ENCODE measurements around the gene RALGAPA2. TPM values are rescaled to one million over a fixed set of nuclear protein-coding genes. Genes with fewer than 3 reads are reported as not detected.
A peak's percentile ranks its signal among the peaks of the same experiment; 100 is the strongest.

The RALGAPA2 gene
- total RNA-seq, 2 donors from 2014 or later: 40.2 to 45.4 TPM

DNA sequence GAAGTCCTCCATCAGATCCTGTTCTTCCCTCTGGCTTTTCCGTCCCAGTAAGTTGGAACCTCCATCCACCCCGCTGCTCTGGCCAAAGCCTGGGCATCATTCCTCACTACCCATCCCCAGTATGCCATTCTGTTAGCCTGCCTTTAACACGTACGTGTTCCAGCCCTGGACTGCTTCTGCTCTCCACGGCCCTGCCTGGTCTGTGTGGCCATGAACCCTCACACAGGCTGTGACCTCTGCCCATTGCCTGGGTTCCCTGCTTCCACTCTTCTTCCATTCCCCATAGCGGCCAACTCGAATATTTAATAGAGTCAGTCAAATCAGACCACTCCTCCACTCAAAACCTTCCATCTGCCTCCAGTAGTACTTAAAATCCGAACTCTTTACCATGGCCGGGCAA is 29.4 kb downstream of the RALGAPA2 start:
- no peaks in the 10 kb centered on the region for H3K36me3 ChIP-seq (replicated peaks in 1 of 2; ENCODE audit: insufficient read depth in 1 of 2, low read depth in 2 of 2)
- H3K4me3 ChIP-seq: no peak overlapping the region
- ATAC-seq (no peak), DNase-seq (no peak)
- no peaks in the 10 kb centered on the region for H3K27me3 ChIP-seq
- intact Hi-C loops (cut with DNase I): no loop called here
- peaks cover 11% of the 10 kb centered on the region for H3K4me1 ChIP-seq
- H3K9me3 ChIP-seq: no peaks in the 10 kb centered on the region
- TF ChIP-seq, protein P1, sequence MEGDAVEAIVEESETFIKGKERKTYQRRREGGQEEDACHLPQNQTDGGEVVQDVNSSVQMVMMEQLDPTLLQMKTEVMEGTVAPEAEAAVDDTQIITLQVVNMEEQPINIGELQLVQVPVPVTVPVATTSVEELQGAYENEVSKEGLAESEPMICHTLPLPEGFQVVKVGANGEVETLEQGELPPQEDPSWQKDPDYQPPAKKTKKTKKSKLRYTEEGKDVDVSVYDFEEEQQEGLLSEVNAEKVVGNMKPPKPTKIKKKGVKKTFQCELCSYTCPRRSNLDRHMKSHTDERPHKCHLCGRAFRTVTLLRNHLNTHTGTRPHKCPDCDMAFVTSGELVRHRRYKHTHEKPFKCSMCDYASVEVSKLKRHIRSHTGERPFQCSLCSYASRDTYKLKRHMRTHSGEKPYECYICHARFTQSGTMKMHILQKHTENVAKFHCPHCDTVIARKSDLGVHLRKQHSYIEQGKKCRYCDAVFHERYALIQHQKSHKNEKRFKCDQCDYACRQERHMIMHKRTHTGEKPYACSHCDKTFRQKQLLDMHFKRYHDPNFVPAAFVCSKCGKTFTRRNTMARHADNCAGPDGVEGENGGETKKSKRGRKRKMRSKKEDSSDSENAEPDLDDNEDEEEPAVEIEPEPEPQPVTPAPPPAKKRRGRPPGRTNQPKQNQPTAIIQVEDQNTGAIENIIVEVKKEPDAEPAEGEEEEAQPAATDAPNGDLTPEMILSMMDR (IDR thresholded peaks at IDR 0.05): no peak
- no peak for TF ChIP-seq POLR2A (IDR thresholded peaks at IDR 0.05)
- 92 to 96% methylated on average over 9 of the region's 9 CpGs for WGBS, 2 donors
- no peak overlapping the region for H3K27ac ChIP-seq

DNA sequence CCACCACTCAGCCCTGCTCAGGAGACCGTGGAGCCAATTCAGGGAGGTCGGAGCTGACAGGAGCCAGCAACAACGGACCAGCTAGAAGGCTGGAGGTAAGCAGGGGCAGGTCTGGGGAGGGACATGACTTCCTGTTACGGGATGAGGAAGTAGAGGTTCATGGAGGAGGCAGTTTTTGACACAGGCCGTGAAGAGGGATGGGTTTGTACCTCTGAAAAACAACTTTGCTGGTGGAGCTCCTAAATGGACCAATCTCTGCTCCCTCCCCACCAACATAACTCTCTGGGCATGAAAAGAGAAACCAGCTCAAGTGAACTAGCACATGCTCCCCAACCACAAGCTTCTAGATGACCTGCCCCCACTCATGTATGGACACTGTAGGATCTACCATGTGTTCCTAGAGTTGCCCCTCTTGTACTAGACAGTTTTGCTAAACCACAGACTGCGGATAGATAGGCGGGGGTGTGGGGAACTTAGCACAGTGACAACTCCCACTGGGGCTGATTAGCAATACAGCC is 31.4 kb downstream of the RALGAPA2 start:
- H3K27ac ChIP-seq: no peak overlapping the region
- H3K36me3 ChIP-seq (replicated peaks in 1 of 2; ENCODE audit: insufficient read depth in 1 of 2, low read depth in 2 of 2): no peaks in the 10 kb centered on the region
- DNase-seq (no peak), ATAC-seq (no peak)
- WGBS, 2 donors: 75 to 77% methylated on average over 5 to 7 of the region's 7 CpGs
- H3K4me1 ChIP-seq: peaks cover 11% of the 10 kb centered on the region
- no peak overlapping the region for H3K4me3 ChIP-seq
- no peaks in the 10 kb centered on the region for H3K27me3 ChIP-seq
- no peaks in the 10 kb centered on the region for H3K9me3 ChIP-seq
- intact Hi-C loops (cut with DNase I): no loop called here
- TF ChIP-seq, protein P1 (IDR thresholded peaks at IDR 0.05): no peak
- no peak for TF ChIP-seq POLR2A (IDR thresholded peaks at IDR 0.05)

DNA sequence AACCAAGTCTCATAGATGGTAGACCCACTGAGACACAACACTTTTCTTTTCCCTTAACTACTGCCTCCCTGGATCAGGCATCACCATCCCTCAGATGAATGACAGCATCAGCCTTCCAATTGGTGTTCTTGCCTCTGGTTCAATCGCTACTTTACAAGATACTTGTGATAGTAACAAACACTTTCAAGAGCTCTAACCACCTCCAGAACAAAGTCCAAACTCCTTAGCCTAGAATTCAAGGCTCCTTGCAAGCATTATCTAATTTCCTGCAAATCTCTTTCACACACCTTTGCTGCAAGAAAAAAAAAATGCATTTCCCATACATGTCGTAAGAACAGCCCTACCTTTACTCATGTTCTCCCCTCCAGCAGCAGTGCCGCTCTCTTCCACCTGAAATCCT is 33.1 kb downstream of the RALGAPA2 start:
- Histone ChIP-seq H3K4me1 (no peaks in the 10 kb centered on the region), H3K4me3 (no peak overlapping the region), H3K27me3 (no peaks in the 10 kb centered on the region), H3K27ac (no peak overlapping the region), H3K9me3 (no peaks in the 10 kb centered on the region), H3K36me3 (replicated peaks in 1 of 2; ENCODE audit: insufficient read depth in 1 of 2, low read depth in 2 of 2) (no peaks in the 10 kb centered on the region)
- TF ChIP-seq, protein P1 (IDR thresholded peaks at IDR 0.05): no peak
- no peak for TF ChIP-seq POLR2A (IDR thresholded peaks at IDR 0.05)
- 79 to 88% methylated on average over 3 of the region's 3 CpGs for WGBS, 2 donors
- ATAC-seq (no peak), DNase-seq (no peak)
- intact Hi-C loops (cut with DNase I): no loop called here

DNA sequence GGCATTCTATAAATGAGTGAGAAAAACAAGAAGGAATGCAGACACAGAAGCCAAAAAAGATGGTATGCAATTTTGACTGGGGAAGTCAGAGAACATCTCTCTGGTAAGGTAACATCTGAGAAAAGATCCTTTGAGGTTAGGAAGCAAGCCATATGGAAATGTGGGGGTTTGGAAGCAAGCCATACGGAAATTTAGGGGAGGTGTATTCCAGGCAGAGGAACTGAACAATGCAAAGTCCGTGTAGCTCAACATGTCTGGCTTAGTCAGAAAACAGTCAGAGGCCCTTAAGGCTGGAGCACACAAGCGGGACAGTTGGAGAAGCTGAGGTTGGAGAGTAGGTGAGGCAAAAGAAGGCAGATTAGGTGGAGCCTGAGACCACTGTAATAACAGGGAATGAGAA is 35.3 kb downstream of the RALGAPA2 start:
- H3K27ac ChIP-seq: no peak overlapping the region
- H3K4me3 ChIP-seq: no peak overlapping the region
- no peaks in the 10 kb centered on the region for H3K9me3 ChIP-seq
- DNase-seq: no peak
- intact Hi-C loops (cut with DNase I): no loop called here
- ATAC-seq: no peak
- H3K27me3 ChIP-seq: no peaks in the 10 kb centered on the region
- WGBS, 2 donors: 86 to 87% methylated on average over 3 of the region's 3 CpGs
- no peaks in the 10 kb centered on the region for H3K36me3 ChIP-seq (replicated peaks in 1 of 2; ENCODE audit: insufficient read depth in 1 of 2, low read depth in 2 of 2)
- TF ChIP-seq, protein P1 (IDR thresholded peaks at IDR 0.05): no peak
- no peak for TF ChIP-seq POLR2A (IDR thresholded peaks at IDR 0.05)
- no peaks in the 10 kb centered on the region for H3K4me1 ChIP-seq

DNA sequence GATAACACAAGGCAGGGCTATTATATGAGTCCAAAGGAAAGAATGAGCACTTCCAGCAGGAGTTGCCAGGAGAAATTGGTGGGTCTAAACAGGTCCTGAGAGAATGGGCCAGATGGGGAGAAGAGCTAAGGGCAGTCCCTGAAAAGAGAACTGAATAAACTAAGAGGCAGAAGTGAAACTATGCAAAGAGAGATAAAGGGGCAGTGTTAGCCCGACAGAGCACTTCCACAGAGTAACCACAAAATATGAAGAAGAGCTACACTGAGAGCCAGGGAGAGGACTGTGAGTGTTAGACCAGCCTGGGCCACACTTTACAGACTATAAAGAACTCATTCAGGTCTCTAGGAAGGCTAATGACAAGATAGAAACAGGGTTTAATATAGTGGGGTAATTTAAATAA is 43.8 kb downstream of the RALGAPA2 start:
- WGBS, 2 donors: 33 to 40% methylated on average over 1 of the region's 1 CpG
- ATAC-seq: no peak
- no peaks in the 10 kb centered on the region for H3K36me3 ChIP-seq (replicated peaks in 1 of 2; ENCODE audit: insufficient read depth in 1 of 2, low read depth in 2 of 2)

More for the DNA sequence above, 43.8 kb downstream of the RALGAPA2 start:
- no peak overlapping the region for H3K4me3 ChIP-seq
- DNase-seq: peak in 1 of 4 donors; percentile 5
- intact Hi-C loops (cut with DNase I): loop anchor here (5.0 kb wide), 1 partner anchor 159 kb away; no protein-coding TSS in a partner anchor
- peaks cover 15% of the 10 kb centered on the region for H3K4me1 ChIP-seq
- no peaks in the 10 kb centered on the region for H3K9me3 ChIP-seq
- TF ChIP-seq, protein P1 (IDR thresholded peaks at IDR 0.05): no peak
- TF ChIP-seq POLR2A (IDR thresholded peaks at IDR 0.05): no peak
- no peaks in the 10 kb centered on the region for H3K27me3 ChIP-seq
- H3K27ac ChIP-seq: no peak overlapping the region

All from body of pancreas (tissue), 4 donors.